Hematopoietic multipotent progenitor cell treated with erythropoietin and hydrocortisone succinate and interleukin-3 and kit ligand, for 15 days (in vitro differentiated cells): ENCODE results near the gene PGGHG.
"Not testable (repeated sequence)": the region's sequence is repeated elsewhere in the genome, so short reads cannot be mapped to it uniquely, and the experiment has no call there.

ENCODE experiments used
- DNase-seq: peaks from one replicate; pipeline ENCODE4 v3.0.0-alpha.2; 2015; ENCODE audit warnings: low spot score

Gene PGGHG

DNA sequence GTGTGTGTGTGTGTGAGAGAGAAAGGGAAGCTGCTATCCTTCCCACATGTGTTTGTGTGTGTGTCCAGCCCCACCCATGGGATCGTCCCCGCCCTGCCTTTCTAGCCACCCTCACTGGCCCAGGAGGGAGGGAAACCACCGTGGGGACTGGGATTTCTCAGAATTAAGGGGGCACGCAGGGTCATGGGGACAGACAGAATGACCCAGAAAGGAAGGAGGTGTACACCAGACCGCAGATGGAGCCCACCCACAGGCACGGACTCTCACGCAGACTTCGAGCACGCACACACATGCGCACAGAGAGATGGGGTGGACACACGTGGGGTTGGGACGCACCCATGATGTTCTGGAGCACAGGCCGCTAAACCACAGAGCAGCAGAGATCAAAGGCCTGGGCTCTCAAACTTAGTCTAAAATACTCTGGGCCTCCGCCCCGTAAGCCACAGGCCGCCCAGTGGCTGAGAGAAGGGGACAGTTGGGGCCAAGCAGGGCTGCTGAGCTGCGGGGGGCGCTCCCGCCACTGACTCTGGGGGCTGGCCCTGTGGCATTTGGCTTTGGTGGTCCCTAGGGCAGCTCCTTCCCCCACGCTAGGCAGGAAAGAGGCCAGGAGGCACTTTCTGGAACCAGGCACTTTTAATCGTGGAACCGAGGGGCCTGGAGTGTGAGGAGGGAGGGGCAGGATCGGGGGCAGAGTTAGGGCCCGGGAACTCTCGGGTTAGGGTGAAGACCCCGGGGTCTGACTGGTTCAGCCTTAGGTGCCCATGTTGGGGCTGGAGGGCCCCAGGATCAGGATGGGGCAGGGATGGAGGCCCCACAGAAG is 8.9 kb downstream of the PGGHG start:
- DNase-seq: no peak

DNA sequence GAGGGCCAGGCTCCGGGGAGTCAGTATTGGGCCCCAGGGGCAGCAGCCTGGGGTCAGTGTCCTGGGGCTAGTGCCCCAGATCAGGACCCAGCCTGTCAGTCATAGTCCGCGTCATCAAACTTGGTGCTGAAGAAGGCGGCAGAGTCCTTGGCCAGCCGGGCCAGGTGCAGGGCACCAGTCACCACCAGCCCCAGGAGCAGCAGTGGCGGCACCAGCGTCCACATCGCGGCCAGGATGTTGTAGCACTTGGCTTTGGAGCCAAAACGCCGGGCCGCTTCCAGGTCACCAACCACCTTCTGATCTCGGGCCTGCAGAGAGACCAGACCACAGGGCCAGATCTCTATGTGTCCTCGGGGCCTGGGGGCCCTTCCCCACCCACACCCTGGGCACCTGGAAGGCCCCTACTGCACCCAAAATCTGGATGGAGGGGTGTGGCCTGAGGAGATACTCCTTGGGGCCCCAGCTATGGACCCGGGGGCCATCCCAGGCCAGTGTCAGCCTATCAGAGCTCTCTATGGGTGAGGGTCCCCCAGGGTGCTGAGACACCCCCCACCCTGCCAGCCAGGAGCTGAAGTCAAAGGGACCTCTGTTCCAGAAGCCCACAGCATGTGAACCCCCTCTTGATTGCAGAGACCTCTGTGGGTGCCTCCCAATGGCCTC is 9.6 kb downstream of the PGGHG start:
- no peak for DNase-seq

DNA sequence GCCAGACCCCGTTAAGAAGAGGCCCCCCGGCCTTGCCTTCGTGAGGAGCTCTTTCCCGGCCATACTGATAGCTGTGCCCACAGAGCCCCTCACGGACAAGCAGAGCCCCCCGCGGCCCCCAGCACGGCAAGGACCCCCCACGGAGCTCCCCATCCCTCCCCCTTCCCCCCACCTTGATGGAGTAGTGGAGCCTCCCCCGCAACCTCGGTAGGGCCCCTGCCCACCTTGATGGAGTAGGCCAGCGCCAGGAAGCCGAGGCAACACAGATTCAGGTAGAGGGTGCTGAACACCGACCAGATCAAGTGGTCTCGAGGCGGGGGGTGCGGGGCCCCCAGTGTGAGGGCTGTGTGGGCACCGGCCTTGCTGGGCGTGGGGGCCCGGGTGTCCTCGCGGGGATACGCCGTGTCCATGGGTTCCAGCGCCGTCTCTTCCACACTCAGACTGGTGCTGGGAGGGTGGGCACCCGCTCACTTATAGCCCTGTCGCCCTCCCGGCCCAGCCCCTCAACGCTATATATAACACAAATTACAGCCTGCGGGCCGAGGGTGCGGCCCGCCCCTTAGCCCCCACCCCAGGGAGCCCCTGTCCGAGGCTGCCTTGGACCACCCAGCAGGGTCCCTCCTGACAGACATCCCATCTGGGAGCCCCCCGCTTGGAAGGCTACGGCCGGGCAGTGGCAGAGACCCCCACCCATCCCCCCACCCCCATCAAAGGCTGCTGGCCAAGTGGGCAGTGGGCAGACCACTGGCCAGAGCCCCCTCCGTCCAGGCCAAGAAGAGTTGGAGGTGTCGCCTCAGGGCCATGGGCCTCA is 10.4 kb downstream of the PGGHG start, which contains the start of gene IFITM5:
Gene IFITM5 (minus strand): TSS at position 446 of the 811 bp plus-strand sequence. CDS start 36 bp downstream, at position 410.
- DNase-seq: no peak

DNA sequence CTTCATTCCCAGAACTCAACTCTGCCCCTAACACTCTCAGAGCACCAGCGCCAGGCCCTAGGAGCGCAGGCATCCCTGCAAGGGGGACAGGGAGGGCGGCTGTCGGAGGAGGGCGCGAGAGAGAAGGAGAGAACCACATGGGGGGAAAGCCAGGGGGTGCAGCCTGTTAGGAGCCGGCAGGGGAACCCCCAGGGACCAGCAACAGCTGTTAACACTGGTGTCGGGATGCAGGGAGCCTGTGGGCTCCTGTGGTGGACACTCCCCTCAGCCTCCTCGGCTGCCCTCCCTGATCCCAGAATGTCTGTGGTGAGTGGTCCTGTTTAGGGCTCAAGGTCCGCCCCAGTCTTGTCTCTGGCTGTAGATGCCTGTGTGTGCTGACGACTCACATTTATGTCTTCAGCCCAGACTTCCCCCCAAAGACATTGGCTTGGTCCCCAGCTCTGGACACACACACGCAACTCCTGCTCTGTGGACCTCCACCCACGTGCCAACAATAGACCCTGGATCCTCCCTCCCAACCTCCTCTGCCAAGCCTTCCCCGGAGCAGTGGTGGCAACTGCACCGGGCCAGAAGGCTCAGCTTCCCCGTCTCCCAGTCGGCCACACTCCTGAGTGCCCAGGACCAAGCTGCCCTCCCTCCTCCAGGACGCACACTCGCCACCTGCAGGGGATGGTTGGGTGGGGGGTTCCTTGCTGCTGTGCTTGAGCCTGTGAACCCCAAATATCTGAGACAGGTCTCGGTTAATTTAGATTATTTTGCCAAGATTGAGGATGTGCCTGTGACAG is 11.2 kb downstream of the PGGHG start:
- no peak for DNase-seq

DNA sequence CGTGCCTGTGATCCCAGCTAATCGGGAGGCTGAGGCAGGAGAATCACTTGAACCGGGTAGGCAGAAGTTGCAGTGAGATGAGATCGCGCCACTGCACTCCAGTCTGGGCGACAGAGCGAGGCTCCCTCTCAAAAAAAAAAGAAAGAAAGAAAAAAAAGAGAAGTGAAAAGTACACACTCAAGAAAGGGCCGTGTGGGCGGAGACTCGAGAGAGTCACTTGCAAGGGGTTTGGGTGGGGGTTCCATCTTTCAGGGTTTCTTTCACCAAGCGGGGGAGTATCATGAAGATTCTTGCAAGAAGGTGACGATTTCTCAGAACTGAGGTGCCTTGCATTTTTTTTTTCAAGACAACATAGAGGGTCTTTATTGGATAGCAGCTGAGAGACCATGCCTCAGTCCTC is 14.4 kb downstream of the PGGHG start:
- DNase-seq: no peak

DNA sequence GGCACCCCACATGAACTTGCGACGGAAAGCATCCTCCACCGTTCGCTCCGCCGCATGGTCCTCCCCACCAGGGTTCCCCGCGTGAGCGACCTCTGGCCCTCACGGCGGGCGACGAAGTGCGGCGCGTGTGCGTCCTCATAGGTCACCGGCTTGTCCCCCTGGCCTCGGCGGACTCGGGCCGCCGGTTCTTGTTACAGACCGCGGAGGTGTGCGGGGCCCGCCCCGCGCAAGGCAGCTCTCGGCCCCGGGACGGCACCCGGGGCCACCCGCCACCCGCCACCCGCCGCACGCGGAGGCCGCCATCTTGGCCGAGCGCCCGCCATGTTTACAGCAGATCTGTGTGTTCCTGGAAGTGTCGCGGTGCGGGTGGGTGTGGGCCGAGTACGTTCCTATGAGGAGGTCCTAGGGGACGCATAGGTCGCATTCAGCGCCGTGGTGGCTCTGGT is 15.2 kb downstream of the PGGHG start:
- no peak for DNase-seq

DNA sequence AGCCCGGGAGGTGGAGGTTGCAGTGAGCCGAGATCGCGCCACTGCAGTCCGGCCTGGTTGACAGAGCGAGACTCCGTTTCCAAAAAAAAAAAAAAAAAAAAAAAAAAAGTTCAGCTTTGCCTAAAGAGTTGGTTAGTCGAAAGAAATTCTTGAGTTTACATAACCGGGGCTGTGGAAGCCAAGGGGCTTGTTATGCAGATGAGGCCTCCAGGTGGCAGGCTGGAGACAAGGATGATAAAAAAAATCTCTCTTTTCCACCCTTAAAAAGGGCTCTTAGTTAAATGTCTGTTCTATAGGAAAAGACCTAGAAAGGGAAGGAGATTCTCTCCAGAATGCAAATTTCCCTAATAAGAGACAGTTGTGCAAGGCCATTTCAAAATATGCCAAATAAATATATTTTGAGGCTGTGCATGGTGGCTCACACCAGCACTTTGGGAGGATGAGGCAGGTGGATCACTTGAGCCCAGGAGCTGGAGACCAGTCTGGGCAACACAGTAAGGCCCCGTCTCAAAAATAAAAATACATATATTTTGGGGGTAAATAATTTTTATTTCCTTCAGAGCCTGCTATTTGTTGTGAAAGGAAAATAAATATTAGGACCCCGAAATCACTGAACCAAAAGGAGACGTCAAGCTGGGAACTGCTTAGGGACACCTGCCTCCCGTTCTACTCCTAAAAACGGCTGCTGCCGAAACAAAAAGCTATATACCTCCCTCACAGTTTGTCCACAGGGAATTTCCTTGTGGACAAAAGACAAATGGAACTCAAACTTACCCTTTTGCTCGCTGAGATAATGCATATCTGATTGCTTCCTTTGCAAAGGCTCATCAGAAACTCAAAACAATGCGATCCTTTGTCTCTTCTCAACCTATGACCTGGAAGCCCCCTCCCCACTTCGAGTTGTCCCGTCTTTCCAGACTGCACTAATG is 16.3 kb downstream of the PGGHG start:
- peak; percentile 45 for DNase-seq

DNA sequence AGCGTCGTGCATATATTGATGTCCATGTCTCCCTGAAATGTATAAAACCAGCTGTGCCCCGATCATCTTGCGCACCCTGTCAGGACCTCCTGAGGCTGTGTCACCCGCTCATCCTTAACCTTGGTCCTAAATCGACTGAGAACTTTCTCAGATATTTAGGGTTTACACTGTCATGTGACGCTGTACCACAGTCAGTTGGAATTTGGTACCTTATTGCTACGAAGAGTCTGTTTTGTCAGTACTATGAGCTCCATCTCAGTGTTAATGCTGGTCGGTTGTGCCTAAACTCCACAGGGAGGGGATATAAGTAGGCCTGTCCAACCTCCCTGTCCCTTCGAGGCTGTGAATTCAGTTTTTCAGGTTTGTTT is 16.9 kb downstream of the PGGHG start:
- DNase-seq: no peak

DNA sequence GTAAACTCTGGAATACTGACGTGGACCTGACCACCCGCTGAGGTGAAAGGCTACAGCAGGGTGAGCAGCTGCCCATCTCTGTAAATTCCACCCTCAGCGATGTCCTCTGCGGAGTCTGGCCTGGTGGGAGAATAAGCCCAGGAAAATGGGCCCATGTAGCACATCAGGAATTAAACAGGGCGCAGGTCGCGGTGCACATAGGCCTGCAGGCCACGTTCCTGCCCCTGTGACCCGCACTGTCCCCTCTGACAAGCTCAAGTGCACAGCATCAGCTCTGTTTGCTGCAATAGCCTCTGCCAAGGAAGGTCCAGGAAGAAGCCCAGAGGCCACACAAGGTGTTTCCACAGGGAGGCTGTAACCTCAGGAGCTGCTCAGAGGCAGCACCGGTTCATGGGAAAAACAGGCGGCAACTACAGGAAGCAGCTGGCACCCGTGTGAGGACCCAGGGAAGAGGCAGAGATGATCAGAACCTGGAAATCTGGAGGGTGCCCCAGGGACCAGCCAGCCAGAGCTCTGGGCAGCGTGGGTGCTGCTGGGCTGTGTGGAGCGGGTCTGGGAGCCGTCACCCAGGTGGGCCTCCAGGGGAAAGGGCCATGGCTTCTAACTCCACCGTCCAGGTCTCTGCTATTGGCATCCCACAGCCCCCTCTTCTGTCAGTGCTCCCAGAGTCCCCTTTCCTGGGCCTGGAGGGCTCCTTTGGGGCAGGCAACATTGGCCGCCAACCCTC is 17.9 kb downstream of the PGGHG start:
- no peak for DNase-seq

DNA sequence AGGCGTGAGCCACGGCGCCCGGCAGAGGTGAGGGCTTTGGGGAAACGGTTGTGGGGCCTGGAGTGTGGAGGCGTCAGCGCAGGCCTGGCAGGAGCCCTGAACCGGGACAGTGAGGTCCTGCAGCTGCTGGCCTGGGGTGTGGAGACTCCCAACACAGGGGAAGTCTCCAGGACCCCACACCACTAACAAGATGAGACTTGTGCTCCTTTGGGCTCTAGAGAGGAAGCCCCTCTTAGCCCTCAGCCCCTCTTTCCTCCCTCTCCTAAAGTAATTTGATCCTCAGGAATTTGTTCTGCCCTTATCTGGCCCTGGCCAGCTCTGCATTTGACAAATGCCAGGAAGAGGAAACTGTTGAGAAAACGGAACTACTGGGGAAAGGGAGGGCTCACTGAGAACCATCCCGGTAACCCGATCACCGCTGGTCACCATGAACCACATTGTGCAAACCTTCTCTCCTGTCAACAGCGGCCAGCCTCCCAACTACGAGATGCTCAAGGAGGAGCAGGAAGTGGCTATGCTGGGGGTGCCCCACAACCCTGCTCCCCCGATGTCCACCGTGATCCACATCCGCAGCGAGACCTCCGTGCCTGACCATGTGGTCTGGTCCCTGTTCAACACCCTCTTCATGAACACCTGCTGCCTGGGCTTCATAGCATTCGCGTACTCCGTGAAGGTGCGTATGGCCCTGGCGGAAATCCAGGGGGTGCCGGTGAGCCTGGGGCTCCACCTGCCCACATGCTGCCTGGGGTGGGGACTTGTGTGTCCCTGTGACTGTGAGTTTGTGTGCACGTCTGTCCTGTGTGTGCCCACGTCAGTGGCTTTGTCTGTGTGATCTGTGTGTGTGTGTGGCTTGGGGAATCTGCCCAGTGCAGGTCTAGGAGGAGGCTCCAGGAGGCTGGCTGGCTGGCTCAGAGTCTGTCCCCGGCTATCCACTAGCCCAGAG is 19.1 kb downstream of the PGGHG start, which contains the start of gene IFITM2:
Gene IFITM2 (plus strand): TSS at position 51 of the 943 bp plus-strand sequence. CDS start 377 bp downstream, at position 428.
- not testable (repeated sequence) for DNase-seq

DNA sequence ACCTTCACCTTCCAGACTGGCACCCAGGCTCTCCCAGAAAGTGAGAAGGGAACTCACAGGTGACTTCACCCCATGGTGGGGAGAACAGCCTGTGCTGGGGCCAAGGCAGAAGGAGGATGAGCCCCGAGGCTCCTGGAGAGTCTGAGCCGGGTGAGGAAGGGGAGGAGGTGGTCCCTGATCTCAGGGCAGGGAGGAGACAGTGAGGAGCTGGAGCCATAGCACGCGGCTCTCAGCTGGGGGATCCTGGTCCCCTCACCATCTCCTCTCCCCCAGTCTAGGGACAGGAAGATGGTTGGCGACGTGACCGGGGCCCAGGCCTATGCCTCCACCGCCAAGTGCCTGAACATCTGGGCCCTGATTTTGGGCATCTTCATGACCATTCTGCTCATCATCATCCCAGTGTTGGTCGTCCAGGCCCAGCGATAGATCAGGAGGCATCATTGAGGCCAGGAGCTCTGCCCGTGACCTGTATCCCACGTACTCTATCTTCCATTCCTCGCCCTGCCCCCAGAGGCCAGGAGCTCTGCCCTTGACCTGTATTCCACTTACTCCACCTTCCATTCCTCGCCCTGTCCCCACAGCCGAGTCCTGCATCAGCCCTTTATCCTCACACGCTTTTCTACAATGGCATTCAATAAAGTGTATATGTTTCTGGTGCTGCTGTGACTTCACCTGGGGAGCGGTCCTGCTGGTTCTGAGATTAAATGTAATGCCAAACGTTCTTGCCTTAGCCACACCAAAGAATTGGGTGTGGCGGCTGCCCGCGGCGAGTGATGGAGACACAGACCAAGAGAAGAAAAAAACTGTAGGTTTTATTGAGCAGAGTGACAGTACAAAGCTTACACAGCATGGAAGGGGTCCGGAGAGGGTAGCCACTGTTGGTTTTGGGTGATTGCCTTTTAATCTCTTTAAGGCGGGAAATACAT is 20.1 kb downstream of the PGGHG start:
- DNase-seq: not testable (repeated sequence)

DNA sequence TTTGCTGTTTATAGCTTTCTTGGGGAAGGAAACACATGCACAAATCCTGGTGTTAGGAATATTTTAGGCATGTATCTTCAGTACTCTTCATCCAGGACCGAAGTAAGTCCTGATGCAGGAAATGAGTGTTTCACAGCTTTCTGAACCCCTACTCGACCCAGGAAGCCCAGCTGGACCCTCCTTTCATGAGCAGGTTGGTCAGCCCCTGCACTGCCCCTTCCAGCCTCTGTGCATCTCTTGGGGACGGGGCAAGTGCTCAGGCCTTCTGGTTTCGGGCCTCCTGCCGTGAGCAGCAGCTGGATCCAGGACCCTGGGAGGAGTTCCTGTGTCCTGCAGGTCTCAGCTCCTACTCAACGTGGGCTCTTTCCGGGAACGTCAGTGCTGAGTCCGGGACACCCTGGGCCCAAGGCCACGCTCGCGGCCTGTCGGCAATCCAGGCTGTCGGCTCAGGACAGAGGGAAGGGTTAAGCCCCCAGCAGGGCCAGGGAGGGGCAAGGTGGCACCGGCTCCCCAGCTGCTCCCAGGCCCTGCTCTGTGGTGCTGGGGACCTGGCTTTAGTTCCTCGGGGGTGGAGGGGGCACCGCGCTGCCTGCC is 21.1 kb downstream of the PGGHG start:
- not testable (repeated sequence) for DNase-seq

DNA sequence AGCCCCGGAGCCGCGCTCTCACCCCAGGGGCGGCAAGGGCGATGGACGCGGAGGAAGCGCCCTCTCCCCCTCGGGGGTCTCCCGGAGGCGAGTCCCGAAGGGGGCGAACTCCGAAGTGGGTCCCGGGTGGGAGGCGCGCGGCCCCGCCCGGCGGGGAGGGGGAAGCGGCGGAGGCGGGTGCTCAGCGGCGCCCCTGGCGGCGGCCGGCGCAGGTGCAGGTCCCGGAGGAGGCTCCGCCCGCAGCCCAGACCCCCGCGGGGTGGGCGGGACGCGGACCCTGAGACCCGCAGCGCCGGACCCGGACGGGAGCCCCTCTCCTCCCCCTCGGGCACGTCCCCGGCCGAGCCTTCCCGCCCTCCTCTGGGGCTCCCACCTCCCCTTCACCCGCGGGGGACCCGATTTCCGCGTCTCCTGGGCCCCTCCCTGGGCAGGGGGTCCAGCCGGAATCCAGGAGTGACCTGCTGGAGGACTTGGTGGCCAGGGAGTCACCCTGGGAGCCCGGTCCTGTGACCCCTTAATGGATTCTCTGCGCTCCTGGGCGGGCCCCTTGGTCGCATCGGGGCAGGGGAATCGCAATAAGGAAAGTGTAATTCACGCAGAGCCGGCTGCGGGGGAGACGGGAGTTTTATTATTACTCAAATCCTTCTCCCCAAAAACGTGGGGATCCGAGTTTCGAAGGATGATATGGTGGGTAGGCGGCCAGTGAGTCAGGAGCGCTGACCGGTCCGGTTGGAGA is 22.3 kb downstream of the PGGHG start:
- not testable (repeated sequence) for DNase-seq

DNA sequence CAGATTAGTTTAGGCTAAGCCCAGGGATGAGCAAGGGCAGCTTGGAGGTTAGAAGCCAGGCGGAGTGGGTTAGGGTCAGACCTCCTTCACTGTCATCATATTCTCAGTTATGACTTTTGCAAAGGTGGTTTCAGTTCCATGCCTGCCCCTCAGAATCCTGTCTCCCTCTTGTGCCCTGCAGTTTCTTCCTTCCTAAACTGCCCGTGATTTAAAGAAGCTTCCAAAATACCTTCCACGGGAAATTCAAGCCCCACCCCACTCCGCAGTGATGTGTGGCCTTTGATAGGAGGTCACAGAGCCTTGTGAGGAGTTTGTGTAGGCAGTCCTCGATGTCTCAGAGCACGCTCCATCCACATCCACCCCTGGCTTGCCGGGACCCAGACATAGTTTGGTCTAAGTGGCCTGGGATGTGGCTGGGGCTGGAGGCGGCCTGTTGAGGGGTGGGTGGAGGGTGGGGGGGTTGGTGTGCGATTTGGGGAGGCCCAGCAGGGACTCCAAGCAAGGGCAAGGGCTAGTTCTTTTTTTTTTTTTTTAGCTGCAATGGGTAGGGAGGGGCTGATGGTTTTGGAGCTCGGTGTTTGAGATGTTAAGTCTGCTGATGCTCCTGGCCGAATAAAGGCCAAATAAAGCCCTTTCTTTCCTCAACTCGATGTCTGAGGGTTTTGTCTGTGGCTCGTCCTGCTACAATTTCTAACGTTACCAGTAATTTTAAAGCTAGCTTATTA is 23.3 kb downstream of the PGGHG start:
- no peak for DNase-seq

DNA sequence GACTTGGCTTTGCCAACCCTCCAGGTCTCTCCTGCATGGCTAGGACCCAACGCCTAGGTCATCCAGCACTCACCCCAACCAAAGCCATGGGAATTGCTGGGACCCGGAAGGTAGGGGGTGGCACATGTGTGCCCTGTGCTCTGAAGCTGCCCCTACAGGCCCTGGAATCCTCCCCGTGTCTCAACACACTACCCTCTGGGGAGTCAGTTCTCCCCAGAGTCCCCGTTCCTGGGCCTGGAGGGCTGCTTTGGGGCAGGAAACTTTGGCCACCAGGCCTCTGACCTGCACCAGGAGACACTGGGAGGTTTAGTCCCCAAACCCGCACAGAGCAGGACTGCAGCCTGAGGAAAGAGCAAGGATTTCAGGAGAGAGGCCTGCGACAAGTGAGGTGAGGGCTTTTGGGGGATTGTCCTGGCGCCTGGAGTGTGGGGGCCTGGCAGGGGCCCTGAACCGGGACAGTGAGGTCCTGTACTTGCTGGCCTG is 24.4 kb downstream of the PGGHG start:
- DNase-seq: no peak
